ENCODE measurements around the gene TCTN3. TPM values are rescaled to one million over a fixed set of nuclear protein-coding genes. Genes with fewer than 3 reads are reported as not detected.
A peak's percentile ranks its signal among the peaks of the same experiment; 100 is the strongest.

TCTN3 gene
- total and polyA plus RNA-seq, 2 of the 13 experiments (the other 11 are each of a cell fraction or from before 2014, with no cell fraction given): 53.3 to 60.0 TPM

GRCh38 chr10:95635319-95635733, 58.4 kb downstream of the TCTN3 start (continued):
- TF ChIP-seq DBP (CRISPR knock-in tag; IDR thresholded peaks at IDR 0.05; ENCODE audit: not compliant biosample characterization) (no peak), FOXK2 (IDR thresholded peaks at IDR 0.05) (no peak), ZNF577 (CRISPR knock-in tag; IDR thresholded peaks at IDR 0.05; ENCODE audit: borderline replicate concordance, low read depth) (no peak), ZNF83 (CRISPR knock-in tag; IDR thresholded peaks at IDR 0.05; ENCODE audit: borderline replicate concordance) (no peak), SP140L (CRISPR knock-in tag; IDR thresholded peaks at IDR 0.05; ENCODE audit: borderline replicate concordance) (no peak), TFAP4 (IDR thresholded peaks at IDR 0.05; ENCODE audit: borderline replicate concordance, low read depth) (peak; percentile 38; the same call in 1 of the 2 replicates), BRD4 (CRISPR knock-in tag; IDR thresholded peaks at IDR 0.05) (no peak), ZZZ3 (CRISPR knock-in tag; IDR thresholded peaks at IDR 0.05; ENCODE audit: borderline replicate concordance) (no peak), ZNF317 (CRISPR knock-in tag; IDR thresholded peaks at IDR 0.05) (no peak), SMAD9 (CRISPR knock-in tag; IDR thresholded peaks at IDR 0.05) (no peak), PLSCR1 (CRISPR knock-in tag; IDR thresholded peaks at IDR 0.05; ENCODE audit: borderline replicate concordance) (no peak), SIN3A (IDR thresholded peaks at IDR 0.05; ENCODE audit: borderline replicate concordance, low read depth, low read length) (0 out of 2 replicates have a peak, but pooled peaks have one; percentile 41), ZNF687 (CRISPR knock-in tag; IDR thresholded peaks at IDR 0.05) (no peak), HNRNPK (IDR thresholded peaks at IDR 0.05; ENCODE audit: low read depth, low read length, poor library complexity, severe bottlenecking) (no peak), ZNF264 (CRISPR knock-in tag; IDR thresholded peaks at IDR 0.05) (peak; percentile 33; the same call in 1 of the 2 replicates), PITX1 (CRISPR knock-in tag; IDR thresholded peaks at IDR 0.05) (peak; percentile 84), ZNF138 (CRISPR knock-in tag; IDR thresholded peaks at IDR 0.05; ENCODE audit: low read depth) (no peak), ZNF281 (CRISPR knock-in tag; IDR thresholded peaks at IDR 0.05; ENCODE audit: borderline replicate concordance) (peak; percentile 92), ZIK1 (CRISPR knock-in tag; IDR thresholded peaks at IDR 0.05; ENCODE audit: borderline replicate concordance, low read depth) (no peak), MLLT10 (CRISPR knock-in tag; IDR thresholded peaks at IDR 0.05) (no peak)

Measured in HepG2 (cell line).